HG03196 (cell line): ENCODE data around the gene GPA33.
A peak's percentile ranks its signal among the peaks of the same experiment; 100 is the strongest.

Experiments
- ATAC-seq: cut with Tn5 transposase; IDR thresholded peaks from one replicate; pipeline ENCODE4 v1.9.1; 2021; ENCODE audit not compliant: unreplicated experiment

Gene GPA33

DNA sequence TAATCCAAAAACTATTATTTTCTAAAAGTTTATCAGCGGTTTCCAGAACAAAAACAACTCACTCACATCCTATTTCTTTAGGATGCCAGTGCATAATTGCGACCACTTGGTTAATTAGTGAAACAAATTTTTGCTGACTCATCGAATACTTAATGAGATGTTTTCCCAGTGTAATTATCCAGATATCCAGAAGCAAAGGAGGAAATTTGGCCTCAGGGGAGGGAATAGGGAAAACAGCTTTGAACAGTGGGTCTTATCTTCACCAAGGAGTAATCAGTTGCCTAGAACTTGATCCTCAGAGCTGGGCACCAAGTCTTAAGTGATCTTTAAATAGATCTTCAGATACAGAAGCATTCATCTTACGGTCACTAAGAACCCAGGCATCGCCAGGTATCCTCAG, 28.0 kb upstream of the GPA33 start:
- ATAC-seq: no peak

DNA sequence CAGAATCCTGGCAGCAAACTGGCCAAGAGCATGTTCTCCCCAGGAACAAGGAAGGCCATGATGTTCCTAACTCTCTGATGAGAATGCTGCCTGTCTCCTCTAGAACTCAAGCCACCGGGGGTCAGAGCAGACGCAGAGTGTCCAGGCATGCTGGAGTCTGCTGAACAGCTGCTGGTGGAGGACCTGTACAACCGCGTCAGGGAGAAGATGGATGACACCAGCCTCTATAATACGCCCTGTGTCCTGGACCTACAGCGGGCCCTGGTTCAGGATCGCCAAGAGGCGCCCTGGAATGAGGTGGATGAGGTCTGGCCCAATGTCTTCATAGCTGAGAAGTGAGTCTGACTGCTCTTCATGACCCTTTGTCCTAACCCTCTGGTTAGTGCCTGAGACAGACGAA, 27.0 kb upstream of the GPA33 start:
- ATAC-seq: no peak

DNA sequence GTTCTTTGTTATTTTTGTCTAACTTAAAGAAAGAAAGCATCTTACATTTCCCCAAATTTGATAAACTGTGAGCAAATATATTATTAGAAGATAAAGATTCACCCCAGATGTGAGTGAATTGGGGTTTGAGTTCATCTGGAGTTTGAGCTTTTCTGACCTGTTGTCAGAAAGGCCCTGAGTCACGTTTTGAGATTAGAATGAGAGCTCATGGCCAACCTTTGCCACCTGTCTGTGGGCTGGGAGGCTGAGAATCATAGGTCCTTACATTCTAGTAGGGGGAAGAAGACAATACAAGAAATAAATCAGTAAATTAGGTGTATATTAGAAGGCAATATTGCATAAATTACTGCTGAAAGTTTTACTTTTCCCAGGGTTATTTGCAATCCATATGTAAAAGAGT, 26.0 kb upstream of the GPA33 start:
- no peak for ATAC-seq

DNA sequence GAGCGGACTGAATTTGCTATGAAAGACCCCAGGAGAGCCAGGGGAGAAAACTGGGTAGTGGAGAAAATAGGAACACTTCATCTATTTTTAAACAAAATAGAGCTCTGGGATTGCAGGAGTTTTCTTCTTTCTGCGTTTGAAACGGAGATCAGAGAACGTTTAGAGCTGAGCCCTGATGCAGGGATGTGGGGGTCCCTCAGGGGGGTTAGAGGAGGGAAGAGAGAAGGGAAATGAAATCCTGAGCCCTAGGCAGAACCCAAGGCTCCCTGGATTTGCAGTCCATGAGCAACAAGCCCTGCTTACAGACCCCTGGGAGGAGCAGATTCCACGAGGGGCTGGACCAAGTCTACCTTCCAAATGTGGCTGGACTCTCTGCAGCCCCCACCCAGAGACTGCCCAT, 25.5 kb upstream of the GPA33 start:
- no peak for ATAC-seq

DNA sequence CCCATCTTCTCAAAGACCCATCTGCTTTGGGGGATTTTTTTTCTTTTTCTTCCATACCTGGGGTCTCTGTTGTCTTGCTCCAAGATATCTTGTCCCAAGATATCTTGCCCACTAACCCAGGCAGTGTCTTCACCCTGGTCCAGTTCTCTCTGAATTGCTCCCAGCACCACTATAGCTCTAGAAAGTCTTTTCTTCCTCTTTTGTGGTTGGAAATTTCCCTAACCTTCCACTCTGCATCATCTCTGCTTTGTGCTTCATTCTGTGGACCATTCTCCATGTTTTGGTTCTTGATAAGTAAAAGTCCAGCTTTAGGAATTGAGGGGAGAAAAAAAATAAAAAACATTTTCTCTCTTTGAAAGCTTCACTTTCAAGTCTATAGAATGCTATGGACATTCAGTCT, 24.5 kb upstream of the GPA33 start:
- ATAC-seq: no peak

DNA sequence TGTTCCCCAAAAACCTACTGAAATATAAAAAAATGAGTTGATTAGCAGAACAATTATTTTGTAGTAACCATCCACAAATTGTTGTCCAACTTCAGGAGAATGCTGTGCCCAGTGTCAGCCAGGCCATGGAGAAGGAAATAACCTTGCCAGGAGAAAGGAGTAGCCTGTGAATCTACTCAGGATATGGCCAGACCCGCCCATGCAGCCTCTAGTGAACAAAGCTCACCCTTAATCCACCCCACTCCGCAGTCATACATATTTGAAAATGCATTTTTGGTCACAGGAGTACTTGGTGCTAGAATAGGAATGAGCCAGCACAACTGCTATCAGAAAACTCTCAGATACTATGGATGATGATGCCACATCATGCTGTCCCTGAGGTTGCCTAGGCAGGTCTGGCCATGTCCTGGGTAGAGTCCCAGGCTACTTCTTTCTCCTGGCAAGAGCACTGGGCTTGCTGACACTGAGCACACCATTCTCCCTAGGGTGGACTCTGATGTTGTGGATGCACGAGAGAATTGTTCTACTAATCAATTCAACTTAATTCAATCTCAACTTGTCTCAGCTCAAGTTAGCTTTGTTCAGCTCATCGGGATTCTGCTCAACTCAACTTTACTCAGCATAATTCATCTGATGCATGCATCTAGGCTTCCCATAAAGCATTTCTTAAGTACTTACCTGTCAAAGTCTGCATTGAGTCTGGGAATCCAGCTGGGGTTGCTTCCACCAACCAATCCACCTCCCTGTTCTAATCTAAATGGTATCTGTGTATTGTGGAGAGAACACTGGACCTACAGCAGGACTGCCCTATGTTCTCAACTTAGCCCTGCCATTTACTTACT, 21.9 kb upstream of the GPA33 start:
- ATAC-seq: no peak

DNA sequence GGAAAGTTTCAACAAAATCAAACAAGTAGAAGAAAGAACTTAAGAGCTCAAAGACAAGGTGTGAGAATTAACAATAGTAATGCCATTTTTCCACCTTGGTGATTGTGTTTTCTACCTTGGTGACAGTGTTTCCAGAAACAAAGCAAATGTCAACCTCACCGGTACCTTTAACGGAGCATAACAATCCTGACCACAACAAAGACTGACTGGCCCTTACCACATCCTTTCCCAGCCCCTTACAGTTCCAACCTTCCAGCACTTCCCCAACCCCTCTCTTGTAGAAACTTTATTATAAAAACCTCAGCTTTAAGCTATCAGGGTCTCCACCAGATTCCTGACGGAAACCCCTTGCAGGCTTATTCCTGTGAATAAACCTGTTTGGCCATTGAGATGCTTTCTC, 20.4 kb upstream of the GPA33 start:
- no peak for ATAC-seq

DNA sequence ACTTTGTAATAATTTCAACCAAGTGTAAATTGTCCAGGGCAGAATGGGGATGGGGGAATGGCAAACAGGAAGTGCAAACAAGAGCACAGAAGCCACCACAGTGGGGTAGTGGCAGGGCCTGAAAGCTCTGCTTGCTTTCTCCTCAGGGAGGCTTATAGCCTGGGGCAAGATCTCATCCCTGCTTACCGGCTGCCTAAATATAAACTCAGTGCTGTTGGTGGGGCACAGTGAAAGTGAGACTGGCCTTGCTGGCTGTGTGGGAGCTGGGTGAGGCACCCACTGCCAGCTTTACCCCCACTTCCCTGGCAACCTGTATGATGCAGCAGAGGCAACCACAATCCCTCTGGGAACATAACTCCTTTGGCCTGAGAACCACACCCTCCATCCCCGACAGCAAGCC, 18.9 kb upstream of the GPA33 start:
- ATAC-seq: peak; percentile 39

DNA sequence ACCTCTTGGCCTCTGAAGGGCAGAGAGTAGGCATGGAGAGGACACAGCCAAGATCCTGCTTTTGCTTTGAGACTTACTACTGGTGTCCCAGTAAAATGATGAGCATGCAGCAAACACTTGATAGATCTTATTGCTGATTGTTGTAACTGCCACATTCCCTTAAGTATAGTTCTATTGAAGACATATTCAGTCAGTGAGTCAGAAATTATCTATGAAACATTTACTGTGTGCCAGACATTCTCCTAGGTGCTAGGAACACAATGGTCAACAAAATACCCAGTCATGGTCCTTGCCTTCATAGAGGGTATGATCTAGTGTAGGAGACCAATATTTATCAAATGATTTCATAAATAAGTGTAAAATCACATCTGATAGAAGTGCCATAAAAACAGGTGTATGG, 17.3 kb upstream of the GPA33 start:
- ATAC-seq: no peak

DNA sequence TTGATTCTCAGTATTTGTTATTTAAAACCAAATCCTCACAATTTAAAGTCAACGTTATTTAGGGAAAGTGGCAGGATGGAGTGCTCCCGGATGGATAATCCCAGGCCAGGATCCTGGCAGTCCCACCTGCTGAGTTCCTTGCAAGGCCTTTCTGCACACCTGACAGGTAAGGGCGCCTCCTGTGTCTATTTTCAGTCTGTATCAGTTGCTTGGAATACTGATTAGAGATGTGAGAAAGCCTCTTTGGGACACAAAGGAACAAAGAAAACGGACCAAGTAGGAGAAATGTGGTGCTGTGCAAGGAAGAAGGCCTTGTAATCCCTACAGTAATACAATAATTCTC, 15.9 kb upstream of the GPA33 start:
- ATAC-seq: no peak

DNA sequence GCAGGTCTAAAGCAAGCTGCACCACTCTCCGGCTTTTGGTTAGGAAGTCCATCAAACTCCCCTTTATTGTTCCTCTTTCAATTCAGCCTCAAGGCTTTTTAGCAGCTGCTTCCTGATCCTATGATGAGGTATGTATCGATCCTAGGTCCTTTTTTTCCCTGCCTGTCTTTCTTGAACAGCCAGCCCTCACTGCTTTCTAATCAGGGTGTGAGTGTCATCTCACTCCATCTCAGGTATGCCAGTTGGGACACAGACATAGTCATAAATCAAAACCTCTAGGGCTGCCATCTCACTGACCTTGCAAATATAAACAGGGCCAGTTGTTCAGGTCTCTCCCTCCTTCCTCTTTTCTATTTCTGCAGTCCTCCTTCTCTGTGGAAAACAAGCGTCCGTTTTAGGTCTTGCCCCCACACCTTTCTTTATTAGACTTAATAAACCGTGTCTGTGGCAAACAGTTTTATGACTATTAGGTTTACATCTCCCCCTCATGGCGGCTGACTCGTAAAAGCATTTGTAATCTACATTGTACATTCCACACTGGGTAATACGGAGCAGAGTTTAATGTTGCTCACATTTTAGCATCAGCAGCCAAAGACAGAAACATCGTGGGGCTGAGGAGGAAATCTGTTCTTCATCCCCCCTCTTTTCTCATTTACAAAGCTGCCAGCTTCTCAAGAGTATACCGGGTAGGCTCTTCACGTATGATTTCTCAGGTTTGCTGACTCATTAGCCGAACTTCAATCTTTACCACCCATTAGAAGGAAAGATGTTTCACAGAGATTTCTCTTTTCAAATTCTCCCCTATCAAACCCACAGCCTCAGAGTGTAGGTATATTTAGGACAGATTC, 15.3 kb upstream of the GPA33 start:
- ATAC-seq: no peak

DNA sequence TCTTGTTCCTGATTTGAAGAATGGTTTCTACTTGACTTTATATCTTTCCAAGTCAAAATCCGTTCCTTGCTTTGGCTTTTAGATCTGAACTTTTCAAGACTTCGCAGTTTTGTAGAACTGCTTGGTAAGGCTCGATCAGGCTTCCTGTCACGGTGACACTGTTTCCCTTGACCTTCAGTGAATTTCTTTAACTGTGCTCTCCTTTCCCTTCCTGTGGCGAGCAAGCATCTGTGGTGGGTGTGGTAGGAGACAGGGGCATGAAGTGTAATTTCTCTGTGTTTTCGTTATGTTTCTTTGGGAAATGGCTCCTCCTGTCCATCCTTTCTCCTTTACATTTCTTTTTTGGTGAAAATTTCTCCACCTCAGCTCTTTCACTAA, 14.1 kb upstream of the GPA33 start:
- no peak for ATAC-seq

DNA sequence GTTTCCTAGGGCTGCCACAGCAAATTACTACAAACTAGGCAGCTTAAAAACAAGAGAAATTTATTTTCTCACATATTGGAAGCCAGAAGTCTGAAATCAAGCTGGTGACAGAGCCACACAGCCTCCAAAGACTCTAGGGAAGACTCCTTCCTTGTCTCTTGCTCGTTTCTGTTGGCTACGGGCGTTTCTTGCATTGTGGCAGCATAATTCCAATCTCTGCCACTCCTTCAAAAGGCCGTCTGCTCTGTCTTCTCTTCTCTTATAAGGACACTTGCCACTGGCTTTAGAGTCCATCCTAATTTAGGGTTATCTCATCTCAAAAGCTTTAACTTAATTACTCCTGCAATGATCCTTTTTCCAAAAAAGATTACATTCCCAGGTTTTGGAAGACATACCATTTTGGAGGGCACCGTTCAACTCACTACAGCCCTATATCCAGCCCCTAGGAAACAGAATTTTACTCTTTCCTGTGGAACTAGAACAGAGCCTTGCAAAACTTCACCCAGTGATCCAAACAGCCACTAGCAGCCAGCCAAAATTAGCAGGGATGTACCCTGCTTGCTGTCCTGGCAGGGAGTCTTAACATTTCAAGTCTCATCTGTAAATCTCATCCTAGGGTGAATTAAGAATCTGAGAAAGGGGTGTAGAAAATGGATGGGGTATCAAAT, 12.9 kb upstream of the GPA33 start:
- ATAC-seq: no peak

DNA sequence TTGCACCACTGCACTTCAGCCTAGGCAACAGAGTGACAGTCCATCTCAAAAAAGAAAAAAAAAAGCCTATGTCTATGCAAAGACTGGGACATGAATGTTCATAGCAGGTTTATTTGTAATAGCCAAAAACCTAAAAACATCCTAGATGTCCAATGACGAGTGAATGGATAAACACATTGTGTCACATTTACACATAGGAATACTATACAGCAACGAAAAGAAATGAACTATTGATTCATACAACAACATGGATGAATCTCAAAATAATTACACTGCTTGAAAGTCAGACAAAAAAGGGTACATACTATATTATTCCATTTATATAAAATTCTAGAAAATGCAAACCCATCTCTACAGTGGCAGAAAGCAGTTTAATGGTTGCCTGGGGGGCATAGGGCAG, 11.6 kb upstream of the GPA33 start:
- no peak for ATAC-seq

DNA sequence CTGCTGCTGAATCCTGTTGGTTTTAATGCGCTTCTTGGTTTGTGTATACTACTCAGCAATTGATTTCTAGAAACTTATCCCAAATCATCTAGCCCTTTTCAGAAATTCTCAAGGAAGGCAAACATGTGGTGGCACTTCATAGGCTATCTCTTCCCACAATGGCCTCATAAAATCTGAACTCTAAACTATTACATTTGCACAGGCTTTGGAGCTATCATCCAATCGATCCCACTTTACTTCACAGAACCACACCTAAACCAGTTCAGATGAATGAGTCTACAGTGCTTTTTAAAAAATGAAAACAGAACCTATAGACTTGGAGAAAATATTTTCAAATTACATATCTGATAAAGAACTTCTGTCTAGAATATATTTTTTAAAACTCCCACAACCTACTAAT, 10.6 kb upstream of the GPA33 start:
- ATAC-seq: no peak

DNA sequence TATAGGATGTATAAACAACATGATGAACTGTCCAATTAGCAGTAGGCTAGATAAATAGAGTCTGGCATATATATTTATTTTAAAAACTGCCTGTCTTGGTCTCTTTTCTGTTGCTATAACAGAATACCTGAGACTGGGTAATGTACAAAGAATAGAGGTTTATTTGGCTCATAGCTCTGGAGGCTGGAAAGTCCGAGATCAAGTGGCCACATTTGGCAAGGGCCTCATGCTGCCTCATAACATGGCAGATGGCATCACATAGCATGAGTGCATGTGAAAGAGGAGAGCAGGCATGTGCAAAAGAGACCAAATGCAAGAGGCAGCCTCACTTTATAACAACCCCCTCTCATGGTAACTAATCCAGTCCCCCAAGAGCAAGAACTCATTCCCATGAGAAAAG, 9.7 kb upstream of the GPA33 start:
- no peak for ATAC-seq

DNA sequence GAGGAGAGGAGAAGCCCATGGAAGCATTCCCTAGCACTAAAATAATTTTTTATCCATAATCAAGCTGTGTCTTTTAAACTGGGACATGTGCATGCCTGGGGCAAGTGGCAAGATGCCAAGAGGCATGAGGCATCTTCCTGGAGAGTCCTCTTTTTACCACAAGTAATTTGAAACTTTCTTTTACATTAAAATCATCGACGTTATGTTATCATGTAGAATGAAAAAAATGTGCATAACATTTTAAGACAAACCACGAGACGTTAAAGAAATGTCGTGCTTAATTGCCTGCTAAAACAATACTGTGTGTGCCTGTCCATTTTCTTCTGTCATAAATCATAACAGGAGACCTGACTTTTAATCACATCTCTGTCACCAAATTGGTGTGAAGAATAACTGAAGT, 5.2 kb upstream of the GPA33 start:
- no peak for ATAC-seq

DNA sequence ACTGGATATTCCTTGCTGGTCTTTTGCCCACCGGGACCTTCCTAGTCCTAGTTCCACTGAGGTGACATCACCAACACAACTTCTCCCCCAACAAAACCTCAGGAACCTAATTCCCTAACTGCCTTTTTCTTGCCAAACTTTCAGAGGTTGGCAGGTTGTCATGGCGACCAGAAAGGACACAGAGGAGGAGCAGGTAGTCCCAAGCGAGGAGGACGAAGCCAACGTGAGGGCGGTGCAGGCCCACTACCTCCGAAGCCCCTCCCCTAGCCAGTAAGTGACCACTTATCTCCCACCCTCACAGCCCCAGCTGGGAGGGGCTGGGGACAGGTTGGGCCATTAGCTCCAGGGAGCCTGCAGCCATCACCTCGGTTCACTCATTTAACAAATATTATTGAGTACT, 4.5 kb upstream of the GPA33 start:
- ATAC-seq: no peak

DNA sequence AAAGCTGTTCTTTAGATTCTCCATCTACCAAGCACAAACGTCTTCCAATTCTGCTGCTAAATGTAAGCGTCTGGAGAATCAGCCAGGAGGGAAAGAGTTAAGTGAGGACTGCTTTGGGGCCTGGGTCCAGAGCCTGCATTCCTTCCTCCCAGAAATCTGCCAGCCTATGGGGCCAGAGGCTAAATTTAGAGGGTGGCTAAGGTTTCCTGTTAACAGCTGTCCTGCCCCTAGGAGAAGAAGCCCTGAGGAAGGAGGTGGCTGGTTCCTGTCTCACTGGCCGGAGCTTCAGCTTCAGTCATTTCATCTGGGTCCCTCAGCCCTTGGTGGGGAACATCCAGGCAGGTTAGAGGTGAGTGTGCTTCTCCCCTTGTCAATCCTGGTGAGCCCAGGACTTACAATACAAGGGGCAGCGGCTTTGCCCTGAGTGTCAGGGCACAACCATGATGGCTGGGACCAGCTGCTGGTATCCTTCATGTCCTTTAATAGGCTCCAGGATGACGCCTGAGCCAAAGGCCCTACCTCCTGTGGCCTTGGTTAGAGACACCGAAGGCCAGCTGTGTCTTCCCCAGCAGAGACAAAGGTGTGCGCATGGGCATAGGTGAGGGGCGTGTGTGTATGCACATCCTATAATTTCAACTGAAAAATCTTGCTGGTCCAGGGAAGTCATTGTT, 3.8 kb upstream of the GPA33 start, which contains the start of gene STYXL2:
Gene STYXL2, plus strand, starts transcription at position 230 of the 671 bp plus-strand sequence. CDS start 775 bp downstream, outside the sequence.
- no peak for ATAC-seq

DNA sequence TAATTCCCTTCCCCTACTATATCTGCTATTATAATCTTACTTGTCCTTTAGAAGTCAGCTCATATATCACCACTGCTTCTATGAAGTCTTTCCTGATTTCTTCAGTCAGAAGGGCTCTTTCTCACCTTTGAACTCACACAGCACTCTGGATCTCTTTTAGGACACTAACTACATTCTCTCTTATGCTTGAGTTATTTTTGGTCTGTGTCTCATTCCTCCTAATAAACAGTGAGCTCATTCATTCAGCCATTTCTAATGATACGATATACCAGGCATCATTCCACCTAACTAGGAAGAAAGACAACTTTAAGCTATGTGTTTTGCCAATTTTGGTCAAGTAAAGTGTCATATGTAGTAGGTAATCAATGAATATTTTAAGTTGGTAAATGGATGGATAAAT, 2.5 kb upstream of the GPA33 start:
- no peak for ATAC-seq

DNA sequence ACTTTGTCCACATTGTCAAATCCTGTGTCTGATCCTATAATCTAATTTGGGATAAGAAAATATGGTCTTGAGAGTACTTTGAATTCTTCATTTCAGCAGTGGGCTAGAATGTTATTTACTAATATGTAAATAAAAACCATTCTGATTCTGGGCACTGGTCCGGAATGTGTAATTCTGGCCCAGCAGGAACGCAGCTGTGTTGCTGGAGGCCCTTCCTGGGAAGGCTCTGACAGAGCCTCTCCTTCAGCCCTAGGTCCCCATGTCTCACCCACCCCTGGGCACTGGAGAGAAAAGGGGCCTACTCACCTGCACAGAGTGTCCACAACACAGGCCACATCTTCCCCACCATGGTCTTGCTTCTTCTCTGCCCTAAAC, 251 bp downstream of the GPA33 start:
- no peak for ATAC-seq
